Neutrophil (primary cell): ENCODE data around the gene KRT85.

Source experiments
- H3K27ac ChIP-seq: fragments of 200-600 bp; sonication (generic); 2 replicates; pipeline ENCODE4 v1.5.1; 2016; ENCODE audit warnings: mild to moderate bottlenecking, moderate library complexity
- H3K27me3 ChIP-seq: fragments of 200-600 bp; sonication (generic); 2 replicates; pipeline ENCODE4 v1.6.0; 2016; ENCODE audit warnings: mild to moderate bottlenecking
- H3K36me3 ChIP-seq: fragments of 200-600 bp; sonication (generic); 2 replicates; pipeline ENCODE4 v1.5.1; 2017
- H3K4me1 ChIP-seq, 2 experiments: fragments of 200-600 bp in 1 of 2; sonication (generic) in 1 of 2; 1 replicate in 1 of 2; 2 replicates in 1 of 2; pipeline versions ENCODE4 v1.5.1 to v1.6.1; 2013 to 2016; ENCODE audit warnings: low read depth in 1 of 2, low read length in 1 of 2, mild to moderate bottlenecking in 1 of 2, moderate library complexity in 1 of 2; ENCODE audit not compliant: control insufficient read depth in 1 of 2, insufficient read depth in 1 of 2
- H3K4me3 ChIP-seq, 2 experiments: fragments of 200-600 bp in 1 of 2; sonication (generic) in 1 of 2; 1 replicate in 1 of 2; 2 replicates in 1 of 2; pipeline ENCODE4 v1.5.1; 2013 to 2016; ENCODE audit warnings: low read depth in 1 of 2, low read length in 1 of 2, mild to moderate bottlenecking in 1 of 2, moderate library complexity in 1 of 2
- H3K9me3 ChIP-seq: fragments of 200-600 bp; sonication (generic); 2 replicates; pipeline ENCODE4 v1.5.1; 2016
- CTCF ChIP-seq: fragments of 200-600 bp; sonication (generic); IDR thresholded peaks from 2 replicates; pipeline ENCODE4 v1.5.1; 2016; ENCODE audit warnings: antibody characterized with exemption

KRT85 gene

GRCh38 chr12:52364901-52365489 lies 2.3 kb downstream of the KRT85 start:
- Histone ChIP-seq H3K4me3 (no peak overlapping the region), H3K27me3 (peaks cover 6% of the 10 kb centered on the region), H3K36me3 (no peaks in the 10 kb centered on the region), H3K4me1 (no peaks in the 10 kb centered on the region), H3K27ac (no peak overlapping the region), H3K9me3 (no peaks in the 10 kb centered on the region)
- no peak for TF ChIP-seq CTCF

- Histone ChIP-seq H3K9me3 (no peaks in the 10 kb centered on the region), H3K4me1 (no peaks in the 10 kb centered on the region), H3K27ac (no peak overlapping the region), H3K36me3 (no peaks in the 10 kb centered on the region), H3K27me3 (peaks cover 6% of the 10 kb centered on the region), H3K4me3 (no peak overlapping the region)
- TF ChIP-seq CTCF: no peak
Measured at GRCh38 chr12:52364061-52364460, 3.2 kb downstream of the KRT85 start.

GRCh38 chr12:52363111-52363679 lies 4.1 kb downstream of the KRT85 start:
- no peak overlapping the region for H3K27ac ChIP-seq
- H3K4me3 ChIP-seq: no peak overlapping the region
- no peaks in the 10 kb centered on the region for H3K27me3 ChIP-seq
- no peaks in the 10 kb centered on the region for H3K36me3 ChIP-seq
- H3K9me3 ChIP-seq: no peaks in the 10 kb centered on the region
- no peak for TF ChIP-seq CTCF
- H3K4me1 ChIP-seq: no peaks in the 10 kb centered on the region

- no peak overlapping the region for H3K4me3 ChIP-seq
- H3K27ac ChIP-seq: no peak overlapping the region
- no peak for TF ChIP-seq CTCF
- no peaks in the 10 kb centered on the region for H3K36me3 ChIP-seq
- H3K4me1 ChIP-seq: no peaks in the 10 kb centered on the region
- H3K27me3 ChIP-seq: peaks cover 6% of the 10 kb centered on the region
- no peaks in the 10 kb centered on the region for H3K9me3 ChIP-seq
Measured at GRCh38 chr12:52362118-52362726, 5.1 kb downstream of the KRT85 start.

GRCh38 chr12:52361553-52361952 lies 5.7 kb downstream of the KRT85 start:
- Histone ChIP-seq H3K9me3 (no peaks in the 10 kb centered on the region), H3K36me3 (no peaks in the 10 kb centered on the region), H3K27ac (no peak overlapping the region), H3K4me1 (no peaks in the 10 kb centered on the region), H3K4me3 (no peak overlapping the region), H3K27me3 (peaks cover 6% of the 10 kb centered on the region)
- TF ChIP-seq CTCF: no peak
